Neural progenitor cell (in vitro differentiated cells): ENCODE results near the gene UBN2.

Experiments used
- EZH2 ChIP-seq: fragments of 200-600 bp; sonication (generic); IDR thresholded peaks from 2 replicates; pipeline ENCODE4 v1.6.1; 2017; ENCODE audit warnings: antibody characterized with exemption, mild to moderate bottlenecking, moderate library complexity
- EZH2phosphoT487 ChIP-seq: fragments of 200-600 bp; sonication (generic); IDR thresholded peaks from 2 replicates; pipeline ENCODE4 v1.6.1; 2017; ENCODE audit warnings: antibody characterized with exemption
- TF ChIP-seq, protein P1 (sequence below): fragments of 200-600 bp; sonication (generic); IDR thresholded peaks from 2 replicates; pipeline ENCODE4 v1.5.1; 2017; ENCODE audit warnings: antibody characterized with exemption, mild to moderate bottlenecking

DNA sequence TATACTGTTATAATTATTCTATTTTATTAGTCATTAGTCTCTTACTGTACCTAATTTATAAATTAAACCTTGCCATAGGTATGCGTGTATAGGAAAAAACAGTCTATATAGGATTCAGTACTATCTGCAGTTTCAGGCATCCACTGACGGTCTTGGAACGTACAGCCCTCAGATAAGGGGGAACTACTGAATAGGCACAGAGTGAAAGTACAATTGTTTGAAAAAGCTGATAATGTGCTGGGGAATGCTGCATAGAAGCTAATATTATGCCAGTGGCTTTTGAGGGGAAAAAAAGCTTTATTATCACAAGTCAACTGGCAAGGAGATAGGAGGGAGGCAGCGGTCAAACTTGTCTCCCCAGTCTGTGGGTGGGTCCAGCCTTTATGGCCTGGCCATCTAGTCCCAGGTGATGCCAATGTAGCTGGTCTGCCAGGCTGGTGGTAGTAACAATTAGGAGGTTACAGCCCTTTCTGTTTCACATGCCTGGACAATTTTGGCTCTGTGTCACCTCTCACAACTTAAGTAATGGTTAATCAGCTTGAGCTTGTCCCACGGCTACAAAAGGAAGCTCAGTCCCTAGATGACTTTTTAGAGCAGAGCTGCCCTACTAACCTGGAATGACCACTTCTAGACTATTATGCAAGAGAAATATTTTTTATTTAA lies 101.8 kb downstream of the UBN2 start:
- TF ChIP-seq, protein P1, sequence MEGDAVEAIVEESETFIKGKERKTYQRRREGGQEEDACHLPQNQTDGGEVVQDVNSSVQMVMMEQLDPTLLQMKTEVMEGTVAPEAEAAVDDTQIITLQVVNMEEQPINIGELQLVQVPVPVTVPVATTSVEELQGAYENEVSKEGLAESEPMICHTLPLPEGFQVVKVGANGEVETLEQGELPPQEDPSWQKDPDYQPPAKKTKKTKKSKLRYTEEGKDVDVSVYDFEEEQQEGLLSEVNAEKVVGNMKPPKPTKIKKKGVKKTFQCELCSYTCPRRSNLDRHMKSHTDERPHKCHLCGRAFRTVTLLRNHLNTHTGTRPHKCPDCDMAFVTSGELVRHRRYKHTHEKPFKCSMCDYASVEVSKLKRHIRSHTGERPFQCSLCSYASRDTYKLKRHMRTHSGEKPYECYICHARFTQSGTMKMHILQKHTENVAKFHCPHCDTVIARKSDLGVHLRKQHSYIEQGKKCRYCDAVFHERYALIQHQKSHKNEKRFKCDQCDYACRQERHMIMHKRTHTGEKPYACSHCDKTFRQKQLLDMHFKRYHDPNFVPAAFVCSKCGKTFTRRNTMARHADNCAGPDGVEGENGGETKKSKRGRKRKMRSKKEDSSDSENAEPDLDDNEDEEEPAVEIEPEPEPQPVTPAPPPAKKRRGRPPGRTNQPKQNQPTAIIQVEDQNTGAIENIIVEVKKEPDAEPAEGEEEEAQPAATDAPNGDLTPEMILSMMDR = no peak
- no peak for TF ChIP-seq EZH2
- no peak for TF ChIP-seq EZH2phosphoT487
